ENCODE data around the gene ARL8B. TPM values are rescaled to one million over a fixed set of nuclear protein-coding genes. Genes with fewer than 3 reads are reported as not detected.

ARL8B gene
- total RNA-seq, 1 donor from 2014 or later, result 90.6 TPM

- intact Hi-C loops (cut with DNase I), result no loop called here
- Histone ChIP-seq H3K9me3 (no peaks in the 10 kb centered on the region), H3K36me3 (no peaks in the 10 kb centered on the region), H3K4me1 (peaks cover 11% of the 10 kb centered on the region), H3K27ac (no peak overlapping the region), H3K27me3 (ENCODE audit: low read depth) (peaks cover 19% of the 10 kb centered on the region), H3K4me3 (no peak overlapping the region)
- ATAC-seq (no peak), DNase-seq (no peak)
- TF ChIP-seq CTCF (IDR thresholded peaks at IDR 0.05), result no peak
These were observed 28.4 kb upstream of the ARL8B start for GRCh38 chr3:5093731-5094130.

GRCh38 chr3:5095886-5096285 is 26.2 kb upstream of the ARL8B start:
- no peak for DNase-seq
- Histone ChIP-seq H3K27ac (no peak overlapping the region), H3K4me3 (peak overlapping the region; percentile 10), H3K27me3 (ENCODE audit: low read depth) (peaks cover 19% of the 10 kb centered on the region), H3K9me3 (no peaks in the 10 kb centered on the region), H3K36me3 (no peaks in the 10 kb centered on the region), H3K4me1 (peaks cover 11% of the 10 kb centered on the region)
- intact Hi-C loops (cut with DNase I), result no loop called here
- peak; percentile 44 to 75 for ATAC-seq
- no peak for TF ChIP-seq CTCF (IDR thresholded peaks at IDR 0.05)

GRCh38 chr3:5096336-5097008 is 25.6 kb upstream of the ARL8B start:
- no peak for DNase-seq
- H3K4me3 ChIP-seq, result peak overlapping the region; percentile 10
- H3K9me3 ChIP-seq, result no peaks in the 10 kb centered on the region
- intact Hi-C loops (cut with DNase I), result no loop called here
- no peaks in the 10 kb centered on the region for H3K36me3 ChIP-seq
- ATAC-seq, result peak in 1 of 2 donors; percentile 22
- TF ChIP-seq CTCF (IDR thresholded peaks at IDR 0.05), result no peak
- H3K27ac ChIP-seq, result no peak overlapping the region
- H3K27me3 ChIP-seq (ENCODE audit: low read depth), result peaks cover 19% of the 10 kb centered on the region
- H3K4me1 ChIP-seq, result peaks cover 11% of the 10 kb centered on the region

- Histone ChIP-seq H3K9me3 (no peaks in the 10 kb centered on the region), H3K4me1 (peaks cover 11% of the 10 kb centered on the region), H3K4me3 (no peak overlapping the region), H3K27me3 (ENCODE audit: low read depth) (peaks cover 19% of the 10 kb centered on the region), H3K27ac (no peak overlapping the region), H3K36me3 (no peaks in the 10 kb centered on the region)
- intact Hi-C loops (cut with DNase I), result no loop called here
- DNase-seq (no peak), ATAC-seq (no peak)
- no peak for TF ChIP-seq CTCF (IDR thresholded peaks at IDR 0.05)
These were observed 23.7 kb upstream of the ARL8B start for GRCh38 chr3:5098346-5098745.

GRCh38 chr3:5102532-5102931 is 19.6 kb upstream of the ARL8B start:
- no peak for ATAC-seq

More at GRCh38 chr3:5102532-5102931, 19.6 kb upstream of the ARL8B start:
- intact Hi-C loops (cut with DNase I), result no loop called here
- Histone ChIP-seq H3K27ac (no peak overlapping the region), H3K36me3 (no peaks in the 10 kb centered on the region), H3K9me3 (no peaks in the 10 kb centered on the region), H3K4me3 (no peak overlapping the region), H3K27me3 (ENCODE audit: low read depth) (no peaks in the 10 kb centered on the region), H3K4me1 (no peaks in the 10 kb centered on the region)
- no peak for DNase-seq
- TF ChIP-seq CTCF (IDR thresholded peaks at IDR 0.05), result no peak
